Neuronal stem cell (in vitro differentiated cells): ENCODE results near the gene CPN2.

ENCODE experiments used
- DNase-seq: peaks from one replicate; pipeline ENCODE4 v3.0.0-alpha.2; 2013; ENCODE audit warnings: low spot score
- H2AFZ ChIP-seq: one replicate; pipeline ENCODE4 v1.6.1; 2013; ENCODE audit warnings: mild to moderate bottlenecking, low read length, inconsistent platforms
- H2AK5ac ChIP-seq: 2 replicates; pipeline ENCODE4 v1.6.1; 2013; ENCODE audit warnings: low read depth, mild to moderate bottlenecking, inconsistent platforms, low read length, moderate library complexity, mixed read lengths
- H2BK120ac ChIP-seq: 2 replicates; pipeline ENCODE4 v1.6.1; 2013; ENCODE audit warnings: low read depth, mild to moderate bottlenecking, inconsistent platforms, low read length, moderate library complexity, mixed read lengths
- H2BK12ac ChIP-seq: one replicate; pipeline ENCODE4 v1.6.1; 2013; ENCODE audit warnings: low read length, inconsistent platforms
- H2BK15ac ChIP-seq: 2 replicates; pipeline ENCODE4 v1.6.1; 2013; ENCODE audit warnings: mild to moderate bottlenecking, low read length, inconsistent platforms, mixed read lengths
- H2BK5ac ChIP-seq: one replicate; pipeline ENCODE4 v1.6.1; 2013; ENCODE audit warnings: inconsistent platforms, mild to moderate bottlenecking, low read length, moderate library complexity
- H3K14ac ChIP-seq: one replicate; pipeline ENCODE4 v1.6.1; 2013; ENCODE audit warnings: low read length, inconsistent platforms
- H3K18ac ChIP-seq: 2 replicates; pipeline ENCODE4 v1.6.1; 2013; ENCODE audit warnings: low read length, inconsistent platforms
- H3K23ac ChIP-seq: 2 replicates; pipeline ENCODE4 v1.6.1; 2013; ENCODE audit warnings: low read depth, mild to moderate bottlenecking, mixed read lengths, low read length, inconsistent platforms; ENCODE audit not compliant: poor library complexity
- H3K27ac ChIP-seq: replicated peaks from 3 replicates; pipeline ENCODE4 v1.5.1; 2013; ENCODE audit warnings: low read length, inconsistent platforms
- H3K27me3 ChIP-seq, 3 experiments: 2 replicates each; pipeline ENCODE4 v1.6.1; 2013; ENCODE audit warnings: low read length in 3 of 3, mild to moderate bottlenecking in 2 of 3, inconsistent platforms in 1 of 3, low read depth in 1 of 3, mixed read lengths in 1 of 3, moderate library complexity in 1 of 3; ENCODE audit not compliant: control insufficient read depth in 3 of 3, insufficient read depth in 3 of 3
- H3K36me3 ChIP-seq, 2 donors: replicated peaks in 1 of 2; 2 replicates each; pipeline ENCODE4 v1.6.1; 2013; ENCODE audit warnings: low read length in 2 of 2; ENCODE audit not compliant: control insufficient read depth in 2 of 2, insufficient read depth in 2 of 2
- H3K4ac ChIP-seq: 2 replicates; pipeline ENCODE4 v1.6.1; 2013; ENCODE audit warnings: inconsistent platforms, mild to moderate bottlenecking, low read length, moderate library complexity
- H3K4me1 ChIP-seq, 2 donors: 1 replicate in 1 of 2; 2 replicates in 1 of 2; pipeline ENCODE4 v1.6.1; 2013; ENCODE audit warnings: low read length in 2 of 2, low read depth in 1 of 2; ENCODE audit not compliant: control insufficient read depth in 2 of 2, insufficient read depth in 1 of 2
- H3K4me2 ChIP-seq: one replicate; pipeline ENCODE4 v1.6.1; 2013; ENCODE audit warnings: mild to moderate bottlenecking, low read length, inconsistent platforms; ENCODE audit not compliant: insufficient read depth, poor library complexity, severe bottlenecking
- H3K4me3 ChIP-seq, 2 donors: 2 replicates each; pipeline ENCODE4 v1.5.1; 2013; ENCODE audit warnings: low read length in 2 of 2, mild to moderate bottlenecking in 2 of 2, inconsistent platforms in 1 of 2, moderate library complexity in 1 of 2
- H3K79me1 ChIP-seq: one replicate; pipeline ENCODE4 v1.6.1; 2013; ENCODE audit warnings: low read depth, mild to moderate bottlenecking, inconsistent platforms, low read length, moderate library complexity
- H3K9ac ChIP-seq: one replicate; pipeline ENCODE4 v1.6.1; 2013; ENCODE audit warnings: mild to moderate bottlenecking, low read depth, low read length, inconsistent platforms; ENCODE audit not compliant: poor library complexity
- H3K9me3 ChIP-seq, 2 donors: replicated peaks in 1 of 2; 2 replicates each; pipeline versions ENCODE3 to v1.6.1; 2013; ENCODE audit warnings: low read length in 2 of 2, mild to moderate bottlenecking in 2 of 2, inconsistent platforms in 1 of 2, low read depth in 1 of 2, mixed read lengths in 1 of 2, moderate library complexity in 1 of 2; ENCODE audit not compliant: control insufficient read depth in 2 of 2, insufficient read depth in 1 of 2
- H4K8ac ChIP-seq: one replicate; pipeline ENCODE4 v1.6.1; 2013; ENCODE audit warnings: low read depth, mild to moderate bottlenecking, inconsistent platforms, low read length, moderate library complexity
- H4K91ac ChIP-seq: one replicate; pipeline ENCODE4 v1.6.1; 2013; ENCODE audit warnings: low read length, low read depth, mild to moderate bottlenecking, inconsistent platforms; ENCODE audit not compliant: poor library complexity
- WGBS, 2 donors: extraction: QIAGEN DNeasy Blood & Tissue Kit; methylation state at CpG; one replicate each; pipeline ENCODE4 v1.1.7; 2013; ENCODE audit warnings: missing lambda C conversion rate in 2 of 2, mixed read lengths in 1 of 2; ENCODE audit not compliant: insufficient read length in 2 of 2, insufficient replicate concordance in 1 of 2; ENCODE audit errors: extremely low coverage in 2 of 2; 5-methylcytosine and 5-hydroxymethylcytosine counted together

CPN2 gene

GRCh38 chr3:194381460-194381875 is 30.3 kb upstream of the CPN2 start:
- WGBS, 2 donors = no CpG with 5 or more reads among the region's 17 CpGs
- Histone ChIP-seq H3K14ac (no peak overlapping the region), H3K18ac (peak overlapping the region; percentile 79), H3K23ac (no peak overlapping the region), H3K4me1 (peaks cover 6 to 25% of the 10 kb centered on the region in 2 donors), H4K8ac (no peak overlapping the region), H2BK15ac (no peak overlapping the region), H3K9ac (no peak overlapping the region), H3K79me1 (no peaks in the 10 kb centered on the region), H4K91ac (no peak overlapping the region), H2BK5ac (no peak overlapping the region), H2AFZ (no peak overlapping the region), H3K4me3 (no peak overlapping the region), H3K4ac (no peak overlapping the region), H2BK120ac (no peak overlapping the region), H3K9me3 (peaks cover 0 to 5% of the 10 kb centered on the region in 2 donors), H3K27me3 (peaks cover 0 to 16% (median 0%) of the 10 kb centered on the region in 3 experiments), H2AK5ac (no peak overlapping the region), H3K4me2 (no peak overlapping the region), H3K36me3 (no peaks in the 10 kb centered on the region), H3K27ac (no peak overlapping the region), H2BK12ac (no peak overlapping the region)
- no peak for DNase-seq

GRCh38 chr3:194380326-194380725 is 29.2 kb upstream of the CPN2 start:
- H3K14ac ChIP-seq = no peak overlapping the region
- no peak overlapping the region for H3K27ac ChIP-seq
- no peak overlapping the region for H2BK5ac ChIP-seq
- no peak overlapping the region for H2BK15ac ChIP-seq
- no peak overlapping the region for H2BK120ac ChIP-seq
- no peak overlapping the region for H2AK5ac ChIP-seq
- no peak overlapping the region for H3K4me2 ChIP-seq
- DNase-seq = no peak
- no peak overlapping the region for H2BK12ac ChIP-seq
- no peak overlapping the region for H2AFZ ChIP-seq
- H3K18ac ChIP-seq = peak overlapping the region; percentile 60
- no peak overlapping the region for H3K4me3 ChIP-seq
- peaks cover 0 to 5% of the 10 kb centered on the region in 2 donors for H3K9me3 ChIP-seq
- H3K36me3 ChIP-seq = no peaks in the 10 kb centered on the region
- no peak overlapping the region for H4K91ac ChIP-seq
- no peak overlapping the region for H3K9ac ChIP-seq
- no peak overlapping the region for H3K4ac ChIP-seq
- no peak overlapping the region for H3K23ac ChIP-seq
- H3K4me1 ChIP-seq = peaks cover 9 to 31% of the 10 kb centered on the region in 2 donors
- peaks cover 0 to 20% (median 0%) of the 10 kb centered on the region in 3 experiments for H3K27me3 ChIP-seq
- no CpG with 5 or more reads among the region's 7 CpGs for WGBS, 2 donors
- no peak overlapping the region for H4K8ac ChIP-seq
- H3K79me1 ChIP-seq = no peaks in the 10 kb centered on the region

- H2BK120ac ChIP-seq = no peak overlapping the region
- H3K79me1 ChIP-seq = no peaks in the 10 kb centered on the region
- no peak overlapping the region for H2AFZ ChIP-seq
- no peak overlapping the region for H3K9ac ChIP-seq
- H4K91ac ChIP-seq = no peak overlapping the region
- H2AK5ac ChIP-seq = no peak overlapping the region
- H2BK15ac ChIP-seq = no peak overlapping the region
- WGBS, 2 donors = no CpG with 5 or more reads among the region's 9 CpGs
- H3K14ac ChIP-seq = no peak overlapping the region
- peaks cover 0 to 1% of the 10 kb centered on the region in 2 donors for H3K9me3 ChIP-seq
- no peak overlapping the region for H3K23ac ChIP-seq
- no peak overlapping the region for H2BK12ac ChIP-seq
- H4K8ac ChIP-seq = no peak overlapping the region
- H3K27ac ChIP-seq = peak overlapping the region; percentile 5
- no peak for DNase-seq
- no peak overlapping the region for H3K18ac ChIP-seq
- H3K4me1 ChIP-seq = peaks cover 9 to 34% of the 10 kb centered on the region in 2 donors
- peaks cover 0 to 20% (median 0%) of the 10 kb centered on the region in 3 experiments for H3K27me3 ChIP-seq
- no peaks in the 10 kb centered on the region for H3K36me3 ChIP-seq
- no peak overlapping the region for H3K4ac ChIP-seq
- H3K4me2 ChIP-seq = no peak overlapping the region
- peak overlapping the region; percentile 4 for H2BK5ac ChIP-seq
- H3K4me3 ChIP-seq = no peak overlapping the region
These were observed 28.5 kb upstream of the CPN2 start for GRCh38 chr3:194379651-194380050.

GRCh38 chr3:194379231-194379630 is 28.1 kb upstream of the CPN2 start:
- Histone ChIP-seq H2AFZ (no peak overlapping the region), H2AK5ac (no peak overlapping the region), H3K23ac (no peak overlapping the region), H3K9me3 (no peaks in the 10 kb centered on the region), H2BK12ac (no peak overlapping the region), H3K4me2 (no peak overlapping the region), H3K27me3 (peaks cover 0 to 20% (median 0%) of the 10 kb centered on the region in 3 experiments), H3K36me3 (no peaks in the 10 kb centered on the region), H4K8ac (no peak overlapping the region), H3K4me3 (no peak overlapping the region), H3K14ac (no peak overlapping the region), H4K91ac (no peak overlapping the region), H3K79me1 (no peaks in the 10 kb centered on the region), H3K9ac (no peak overlapping the region), H2BK5ac (peak overlapping the region; percentile 4), H3K4ac (no peak overlapping the region), H3K27ac (no peak overlapping the region), H2BK120ac (no peak overlapping the region), H2BK15ac (no peak overlapping the region), H3K18ac (no peak overlapping the region), H3K4me1 (peaks cover 8 to 34% of the 10 kb centered on the region in 2 donors)
- no CpG with 5 or more reads among the region's 6 CpGs for WGBS, 2 donors
- no peak for DNase-seq
